ENCODE results near the gene PRICKLE1.

- TF ChIP-seq EZH2 (IDR thresholded peaks at IDR 0.05; ENCODE audit: borderline replicate concordance, low read depth, low read length, severe bottlenecking) (no peak), CTCF (IDR thresholded peaks at IDR 0.05; ENCODE audit: borderline replicate concordance, extremely low read depth, low read length, poor library complexity, severe bottlenecking) (no peak)
Measured at GRCh38 chr12:42586268-42586667, 3.3 kb downstream of the PRICKLE1 start.
